ENCODE results near the gene TET3.
"Not testable (repeated sequence)": the region's sequence is repeated elsewhere in the genome, so short reads cannot be mapped to it uniquely, and the experiment has no call there.

TET3 gene

GRCh38 chr2:73984203-73984921 is at the start of gene TET3:
TET3 (plus strand) TSS chr2:73984910; CDS start chr2:73986404, 1,494 bp downstream.
- H3K4me3 ChIP-seq (ENCODE audit: low read depth, low read length) = peak within 1 kb of the TSS; percentile 53

DNA sequence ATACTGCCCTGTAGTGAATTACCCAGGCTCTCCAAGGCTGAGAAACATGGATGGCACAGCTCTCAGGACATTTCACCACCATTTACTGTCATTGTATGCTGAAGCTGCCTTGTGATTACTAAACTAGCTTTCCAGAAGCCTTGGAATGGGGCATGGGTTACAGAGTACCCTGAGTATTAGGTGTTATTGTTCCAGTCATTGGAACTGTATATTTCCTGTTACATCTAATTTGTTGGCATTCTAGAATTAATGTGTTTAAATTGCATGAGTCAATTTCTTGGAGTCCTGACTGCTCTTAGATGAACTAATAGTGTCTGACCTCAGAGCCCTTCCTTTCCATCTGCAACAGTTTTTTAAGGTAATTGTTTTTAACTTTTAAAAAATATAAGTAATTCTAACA is 49.1 kb upstream of the TET3 start:
- H3K4me3 ChIP-seq (ENCODE audit: low read depth, low read length) = no peak overlapping the region

DNA sequence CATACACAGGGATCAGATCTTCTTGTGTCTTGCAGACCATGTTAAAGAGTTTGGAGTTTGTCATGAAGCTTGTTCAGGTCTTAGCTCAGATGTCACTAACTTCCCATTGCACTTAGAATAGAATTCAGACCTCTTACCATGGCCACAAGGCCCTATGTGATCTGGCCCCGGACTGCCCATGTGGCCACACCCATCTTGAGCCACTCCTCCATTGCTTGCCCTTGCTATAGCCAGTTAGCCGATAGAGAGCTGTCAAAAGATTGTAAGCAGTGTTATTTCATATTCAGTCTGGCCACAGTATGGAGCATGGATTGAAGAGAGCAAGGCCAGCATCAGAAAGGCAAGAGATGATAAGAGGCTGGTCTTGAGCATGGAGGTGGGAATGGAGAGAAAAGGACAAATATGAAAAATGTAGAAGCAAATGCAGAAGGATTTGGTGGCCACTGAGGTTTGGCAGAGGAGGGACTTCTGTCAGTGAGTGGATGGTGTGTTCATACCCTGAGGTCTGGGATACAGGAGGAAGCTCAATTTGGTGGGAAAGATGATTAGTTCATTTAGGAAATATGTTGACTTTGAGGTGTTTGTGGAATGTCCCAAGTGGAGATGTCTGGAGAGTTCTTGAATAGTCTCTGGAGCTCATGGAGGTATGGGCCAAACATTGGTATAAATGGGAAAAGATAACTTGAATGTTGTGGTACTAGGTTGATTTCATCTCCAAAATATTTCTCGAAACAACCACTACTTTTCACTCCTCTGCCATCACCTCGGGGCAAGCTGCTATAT is 47.4 kb upstream of the TET3 start:
- no peak overlapping the region for H3K4me3 ChIP-seq (ENCODE audit: low read depth, low read length)

DNA sequence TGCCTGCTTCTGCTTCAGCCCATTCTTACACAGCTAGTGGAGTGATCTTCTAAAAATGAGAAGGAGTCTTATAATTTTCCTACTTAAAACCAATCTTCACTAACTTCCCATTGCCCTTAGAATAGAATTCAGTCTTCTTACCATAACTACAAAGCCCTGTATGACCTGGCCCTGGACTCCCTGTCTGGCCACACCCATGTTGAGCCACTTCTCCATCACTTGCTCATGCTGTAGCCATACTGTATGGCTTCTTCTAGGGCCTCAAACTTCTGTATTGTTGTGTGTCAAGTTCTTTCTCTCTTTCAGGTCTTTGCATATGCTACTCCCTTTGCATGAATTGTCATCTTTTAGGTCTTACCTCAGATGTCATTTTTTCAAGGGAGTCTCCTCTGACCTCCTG is 46.8 kb upstream of the TET3 start:
- no peak overlapping the region for H3K4me3 ChIP-seq (ENCODE audit: low read depth, low read length)

- no peak overlapping the region for H3K4me3 ChIP-seq (ENCODE audit: low read depth, low read length)
Measured at GRCh38 chr2:73938718-73939352, 45.9 kb upstream of the TET3 start.

DNA sequence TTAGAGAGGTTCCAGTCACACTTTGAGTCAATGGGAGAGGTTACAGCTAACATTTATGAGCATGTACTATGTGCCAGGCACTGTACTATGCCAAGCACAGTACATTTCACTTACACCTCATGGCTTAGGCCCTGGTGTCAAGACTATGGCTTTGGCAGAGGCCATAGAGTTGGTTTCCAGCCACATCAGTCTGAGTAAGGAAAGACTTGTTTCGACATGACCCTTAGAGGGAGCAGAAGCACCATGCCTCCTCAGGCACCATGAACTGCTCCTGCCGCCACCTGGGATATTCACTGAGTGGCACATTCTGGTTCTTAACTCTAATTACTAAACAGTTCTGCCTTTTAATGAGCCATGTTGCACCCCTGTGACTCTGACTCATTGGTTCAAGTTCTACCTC is 45.3 kb upstream of the TET3 start:
- no peak overlapping the region for H3K4me3 ChIP-seq (ENCODE audit: low read depth, low read length)

DNA sequence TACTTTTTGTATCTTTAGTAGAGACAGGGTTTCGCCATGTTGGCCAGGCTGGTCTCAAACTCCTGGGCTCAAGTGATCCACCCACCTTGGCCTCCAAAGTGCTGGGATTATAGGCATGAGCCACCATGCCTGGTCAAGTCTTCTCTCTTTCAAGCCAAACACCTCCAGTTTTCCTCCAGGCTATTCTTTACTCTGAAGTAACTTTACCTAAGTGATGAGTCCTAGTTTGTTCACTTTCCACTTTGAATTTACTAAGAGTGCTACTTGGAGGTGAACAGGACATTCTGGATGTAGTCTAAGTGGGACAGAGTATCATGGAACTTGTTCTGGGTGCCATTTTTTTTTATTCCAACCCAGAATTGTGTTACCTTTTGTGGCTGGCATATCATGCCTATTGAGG is 44.6 kb upstream of the TET3 start:
- H3K4me3 ChIP-seq (ENCODE audit: low read depth, low read length) = not testable (repeated sequence)

DNA sequence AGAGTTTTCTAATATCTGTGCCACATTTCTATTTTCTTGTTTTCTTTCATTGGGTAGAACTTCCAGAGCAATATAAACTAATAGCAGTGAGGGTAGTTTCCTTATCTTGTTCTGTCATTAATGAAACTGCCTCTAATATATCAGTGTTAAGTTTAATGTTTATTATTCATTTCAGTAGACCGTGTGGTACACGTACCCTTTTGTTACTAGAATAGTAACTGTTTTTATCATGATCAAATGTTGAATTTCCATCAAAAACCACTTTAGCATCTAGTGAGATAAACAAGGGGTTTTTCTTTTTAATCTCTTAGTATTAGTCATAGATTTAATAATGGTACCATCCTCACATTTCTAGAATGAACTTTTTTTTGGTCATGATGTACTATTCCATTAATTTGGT is 42.0 kb upstream of the TET3 start:
- H3K4me3 ChIP-seq (ENCODE audit: low read depth, low read length) = no peak overlapping the region

GRCh38 chr2:73944714-73945113 is 40.0 kb upstream of the TET3 start:
- H3K4me3 ChIP-seq (ENCODE audit: low read depth, low read length) = no peak overlapping the region

- no peak overlapping the region for H3K4me3 ChIP-seq (ENCODE audit: low read depth, low read length)
Measured at GRCh38 chr2:73946215-73946614, 38.5 kb upstream of the TET3 start.

DNA sequence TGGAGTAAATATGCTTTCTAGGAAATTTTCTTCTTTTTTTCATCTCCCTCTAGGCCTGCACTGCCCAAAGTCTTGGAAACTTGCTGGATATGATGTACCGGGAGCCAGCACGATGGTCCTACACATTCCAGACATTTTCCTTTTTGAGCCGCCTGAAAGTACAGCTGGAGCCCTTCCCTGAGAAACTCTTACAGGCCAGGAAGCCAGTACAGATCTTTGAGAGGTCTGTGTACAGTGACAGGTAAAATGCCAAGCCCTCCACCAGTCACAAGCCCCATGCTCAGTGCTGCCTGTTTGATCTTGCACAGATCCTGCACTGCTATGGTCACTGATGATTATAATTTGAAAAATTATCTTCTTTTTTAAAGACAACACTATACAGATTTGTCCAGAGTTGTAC is 38.0 kb upstream of the TET3 start:
- no peak overlapping the region for H3K4me3 ChIP-seq (ENCODE audit: low read depth, low read length)

DNA sequence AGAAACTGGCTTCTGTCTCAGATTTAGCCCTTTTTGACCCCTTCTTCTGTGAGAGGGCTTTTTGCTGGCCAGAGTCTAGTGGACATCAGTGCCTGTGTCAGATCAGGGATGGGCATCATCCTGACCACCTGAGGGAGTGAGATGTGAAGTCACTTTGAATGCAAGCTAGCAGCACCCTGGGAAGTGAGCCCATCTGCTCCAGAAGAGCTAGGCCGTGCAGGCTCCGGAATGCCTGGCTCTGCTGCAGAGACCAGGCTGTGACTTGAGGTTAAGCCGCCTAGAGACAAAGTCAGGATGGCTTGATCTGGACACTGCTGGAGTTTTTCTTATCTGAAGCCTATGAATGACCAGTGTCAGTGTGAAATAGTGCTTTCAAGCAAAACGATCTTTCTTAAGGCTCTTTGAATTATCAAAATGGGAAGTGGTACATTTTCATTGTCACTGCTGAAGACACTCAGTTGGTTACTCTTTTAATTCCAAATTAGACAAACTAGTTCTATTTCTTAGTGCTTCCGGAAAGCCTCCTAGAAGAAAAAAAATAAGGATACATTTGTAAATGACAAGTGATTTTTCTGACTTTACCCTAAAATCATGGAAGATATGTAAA is 37.2 kb upstream of the TET3 start:
- H3K4me3 ChIP-seq (ENCODE audit: low read depth, low read length) = no peak overlapping the region

DNA sequence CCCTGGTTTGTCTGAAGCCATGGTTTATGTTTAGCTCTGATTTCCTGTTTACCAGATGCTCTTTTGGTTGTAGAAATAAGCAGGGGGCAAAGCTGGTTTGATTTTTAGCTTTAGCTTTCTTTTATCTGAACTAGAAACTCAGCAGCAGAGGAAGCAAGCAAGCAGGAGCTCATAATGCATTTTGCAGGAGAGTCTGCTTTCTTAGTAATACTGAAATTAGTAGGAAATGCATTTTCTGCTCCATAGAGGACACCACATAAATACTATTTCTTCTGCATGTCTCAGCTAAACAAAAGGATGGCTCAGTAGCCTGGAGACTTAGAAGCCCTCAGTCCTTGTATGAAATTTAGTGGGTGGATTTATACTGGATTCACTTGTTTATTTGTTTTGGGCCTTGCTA is 34.9 kb upstream of the TET3 start:
- H3K4me3 ChIP-seq (ENCODE audit: low read depth, low read length) = no peak overlapping the region

DNA sequence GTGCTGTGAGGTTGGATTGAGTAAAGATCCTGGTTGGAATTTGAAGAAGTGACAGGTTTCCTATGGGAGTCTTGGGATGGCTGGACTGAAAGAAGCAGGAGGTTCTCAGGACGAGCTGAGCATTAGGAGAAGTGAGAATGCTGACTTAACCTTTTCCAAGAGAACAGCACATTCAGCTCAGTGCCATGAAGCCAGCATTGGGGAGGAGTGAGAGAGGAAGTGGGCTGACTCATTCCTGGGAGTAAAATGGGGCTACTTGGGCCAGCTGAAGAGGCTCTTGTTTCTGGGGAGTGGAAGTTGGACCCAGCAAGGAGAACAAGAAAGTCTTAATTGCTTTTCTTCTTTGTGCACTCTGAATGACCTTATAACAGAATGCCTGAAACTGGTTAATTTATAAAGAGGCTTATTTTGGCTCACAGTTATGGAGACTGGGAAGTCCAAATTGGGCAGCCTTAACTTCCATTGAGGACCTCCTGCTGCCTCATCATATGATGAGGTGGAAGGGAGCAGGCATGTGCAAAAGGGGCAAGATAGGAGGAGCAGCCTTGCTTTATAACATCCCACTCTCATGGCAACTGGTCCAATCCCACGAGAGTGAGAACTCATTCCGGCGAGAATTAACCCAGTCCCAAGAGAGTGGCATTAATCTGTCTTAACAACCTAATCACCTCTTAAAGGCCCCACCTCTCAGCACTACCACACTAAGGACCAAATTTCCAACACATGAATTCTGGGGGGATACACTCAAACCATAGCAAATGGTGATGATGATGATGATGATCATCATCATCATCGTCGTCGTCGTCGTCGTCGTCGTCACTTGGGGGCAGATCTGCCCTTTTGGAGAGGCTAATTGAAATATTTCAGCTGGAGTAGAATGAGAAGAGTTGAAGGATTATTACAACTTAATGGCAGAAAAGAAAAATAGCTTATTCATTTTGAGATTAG is 31.9 kb upstream of the TET3 start:
- H3K4me3 ChIP-seq (ENCODE audit: low read depth, low read length) = no peak overlapping the region

DNA sequence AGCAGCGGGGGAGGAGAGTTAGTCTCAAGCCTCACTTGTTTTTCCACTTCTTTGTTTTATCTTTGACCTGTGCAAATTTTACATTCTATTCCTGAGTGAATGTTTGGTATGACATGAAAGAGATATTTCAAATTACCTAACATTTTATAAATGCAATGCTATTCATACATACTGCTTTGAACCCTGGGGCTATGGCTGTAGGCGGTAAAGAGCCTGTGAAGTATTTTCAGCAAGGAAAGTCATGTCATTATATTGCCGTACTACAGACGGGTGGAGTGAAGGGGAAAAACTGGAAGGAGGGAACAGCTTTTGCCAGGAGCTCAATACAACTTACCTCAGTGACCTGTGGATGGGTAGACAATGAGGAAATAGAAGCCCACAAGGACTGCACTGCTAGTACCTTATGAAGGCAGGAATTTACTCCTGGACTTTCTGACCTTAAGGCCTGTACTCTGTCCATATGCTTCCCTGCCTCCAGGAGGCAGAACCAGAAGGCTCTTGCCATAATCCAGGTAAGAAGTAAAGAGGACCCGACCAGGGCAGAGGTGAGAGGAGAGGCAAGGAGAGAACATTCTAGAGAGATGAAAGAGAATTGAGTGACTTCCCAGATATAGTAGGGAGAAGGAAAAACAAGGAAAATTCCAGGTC is 28.4 kb upstream of the TET3 start:
- no peak overlapping the region for H3K4me3 ChIP-seq (ENCODE audit: low read depth, low read length)

- H3K4me3 ChIP-seq (ENCODE audit: low read depth, low read length) = no peak overlapping the region
Measured at GRCh38 chr2:73961274-73961673, 23.4 kb upstream of the TET3 start.

DNA sequence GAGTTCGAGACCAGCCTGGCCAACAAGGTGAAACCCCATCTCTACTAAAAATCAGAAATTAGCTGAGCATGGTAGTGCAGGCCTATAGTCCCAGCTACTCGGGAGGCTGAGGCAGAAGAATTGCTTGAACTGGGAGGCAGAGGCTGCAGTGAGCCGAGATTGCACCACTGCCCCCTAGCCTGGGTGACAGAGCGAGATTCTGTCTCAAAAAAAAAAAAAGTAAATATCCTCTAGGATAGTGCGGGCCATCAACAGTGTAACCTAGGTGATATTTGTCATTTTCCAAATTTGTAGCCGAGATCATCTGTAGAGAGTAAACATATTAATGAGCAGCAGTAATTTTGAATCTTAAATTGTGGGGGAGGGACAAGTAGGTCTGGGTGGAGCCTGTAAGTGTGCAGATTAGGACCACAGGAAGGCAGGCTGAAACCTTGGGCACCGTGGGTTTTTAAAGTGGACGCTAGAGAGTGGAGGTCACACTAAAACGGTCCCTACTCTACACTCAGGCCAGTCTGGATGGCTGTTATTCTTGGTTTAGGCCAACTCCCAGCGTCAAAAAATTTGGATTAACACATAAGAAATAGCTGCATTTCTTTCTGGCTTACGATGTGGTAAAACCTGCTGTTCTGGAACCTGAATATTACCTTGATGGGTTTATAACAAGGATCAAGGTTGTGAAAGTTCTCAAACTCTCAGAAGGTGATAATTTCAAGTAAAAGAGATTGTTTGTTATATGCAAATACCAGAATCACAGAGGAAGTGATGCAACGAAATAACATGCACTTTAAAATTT is 22.7 kb upstream of the TET3 start:
- H3K4me3 ChIP-seq (ENCODE audit: low read depth, low read length) = no peak overlapping the region

DNA sequence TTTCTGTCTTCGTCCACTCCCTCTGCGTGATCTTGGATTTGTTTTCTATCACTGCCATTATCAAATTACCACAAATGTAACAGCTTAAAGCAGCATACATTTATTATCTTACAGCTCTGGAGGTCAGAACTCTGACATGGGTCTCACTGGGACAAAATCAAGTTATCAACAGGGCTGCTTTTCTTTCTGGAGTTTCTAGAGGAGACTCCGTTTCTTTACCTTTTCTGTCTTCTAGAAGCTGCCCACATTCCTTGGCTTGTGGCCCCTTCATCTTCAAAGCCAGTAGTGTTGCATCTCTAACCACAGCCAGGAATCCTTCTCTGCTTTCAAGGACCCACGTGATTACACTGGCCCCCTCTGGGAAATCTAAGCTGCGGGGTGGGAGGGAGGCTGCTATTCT is 21.9 kb upstream of the TET3 start:
- H3K4me3 ChIP-seq (ENCODE audit: low read depth, low read length) = no peak overlapping the region

DNA sequence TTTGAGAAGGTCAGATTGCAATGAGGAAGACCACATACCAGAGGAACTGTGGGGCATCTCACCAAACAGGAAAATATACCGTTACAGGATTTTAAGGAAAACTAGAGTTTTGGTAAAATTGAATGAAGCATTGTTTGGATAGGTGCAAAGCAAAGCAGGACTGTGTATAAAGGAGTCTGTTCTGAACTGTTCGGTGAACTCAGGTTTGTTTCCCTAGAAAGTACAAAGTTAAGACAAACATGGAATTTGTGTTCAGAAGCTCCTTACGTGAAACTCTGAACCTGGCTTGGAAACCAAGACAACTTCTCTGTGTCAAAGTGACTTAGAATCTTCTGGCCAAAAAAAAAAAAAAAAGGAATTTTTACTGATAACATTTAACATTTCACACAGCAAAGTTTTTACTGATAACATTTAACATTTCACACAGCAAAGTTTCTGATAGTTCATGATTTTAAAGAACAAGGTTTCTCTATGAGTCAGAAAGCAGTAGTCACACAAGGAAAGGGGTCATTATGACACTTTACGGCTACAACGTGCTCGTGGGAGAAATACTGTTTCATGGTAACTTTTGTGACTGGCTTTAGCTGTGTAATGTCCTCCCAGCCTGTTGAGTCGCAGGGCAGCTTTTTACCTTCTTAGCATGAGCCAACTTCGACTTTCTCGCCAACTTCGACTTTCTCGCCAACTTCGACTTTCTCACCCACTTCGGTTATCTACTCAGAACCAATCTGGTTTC is 21.2 kb upstream of the TET3 start:
- H3K4me3 ChIP-seq (ENCODE audit: low read depth, low read length) = no peak overlapping the region

Measured in iPS-11a (cell line).